RWPE1 (cell line): ENCODE results near the gene UTP14A.

ENCODE experiments used
- CTCF ChIA-PET: fragments of 350-600 bp; sonication (Branson Sonifier 250); formaldehyde crosslinking; extraction: SDS; loops from one replicate; lab custom pipeline; 2021; lab: Yijun Ruan, JAX
- POLR2A ChIA-PET: fragments of 400-600 bp; formaldehyde crosslinking; extraction: SDS; loops from one replicate; lab custom pipeline; 2020; ENCODE audit warnings: antibody characterized with exemption; ENCODE audit not compliant: low non-redundant PET; lab: Yijun Ruan, JAX
- DNase-seq: peaks from one replicate; pipeline ENCODE4 v3.0.0; 2012; ENCODE audit warnings: low spot score
- H3K27ac ChIP-seq: fragments of 450-650 bp; 2 replicates; pipeline ENCODE4 v1.5.1; 2017
- TF ChIP-seq, protein P1 (sequence below): fragments of 450-650 bp; conservative IDR thresholded peaks from 2 replicates; pipeline ENCODE4 v1.5.1; 2017; ENCODE audit warnings: low read depth, mild to moderate bottlenecking

Gene UTP14A

DNA sequence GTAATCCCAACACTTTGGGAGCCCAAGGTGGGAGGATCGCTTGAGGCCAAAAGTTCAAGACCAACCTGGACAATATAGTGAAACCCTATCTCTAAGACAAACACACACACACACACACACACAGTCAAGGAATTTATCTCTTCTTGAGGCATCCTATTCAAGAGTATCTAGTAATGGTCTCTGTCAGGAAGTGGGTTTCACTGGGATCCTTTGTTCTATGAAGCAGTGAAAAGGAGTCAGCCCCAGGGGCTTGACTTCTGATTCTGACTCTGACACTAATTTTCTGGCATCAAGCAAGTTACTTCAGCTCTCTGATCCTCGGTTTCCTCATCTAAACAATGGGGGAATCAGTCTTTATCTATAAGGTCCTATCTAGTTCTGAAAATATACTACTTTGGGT, 34.8 kb downstream of the UTP14A start:
- no peak for DNase-seq
- ChIA-PET POLR2A (no interaction called here), CTCF (no interaction called here)
- H3K27ac ChIP-seq, result no peak overlapping the region
- TF ChIP-seq, protein P1, sequence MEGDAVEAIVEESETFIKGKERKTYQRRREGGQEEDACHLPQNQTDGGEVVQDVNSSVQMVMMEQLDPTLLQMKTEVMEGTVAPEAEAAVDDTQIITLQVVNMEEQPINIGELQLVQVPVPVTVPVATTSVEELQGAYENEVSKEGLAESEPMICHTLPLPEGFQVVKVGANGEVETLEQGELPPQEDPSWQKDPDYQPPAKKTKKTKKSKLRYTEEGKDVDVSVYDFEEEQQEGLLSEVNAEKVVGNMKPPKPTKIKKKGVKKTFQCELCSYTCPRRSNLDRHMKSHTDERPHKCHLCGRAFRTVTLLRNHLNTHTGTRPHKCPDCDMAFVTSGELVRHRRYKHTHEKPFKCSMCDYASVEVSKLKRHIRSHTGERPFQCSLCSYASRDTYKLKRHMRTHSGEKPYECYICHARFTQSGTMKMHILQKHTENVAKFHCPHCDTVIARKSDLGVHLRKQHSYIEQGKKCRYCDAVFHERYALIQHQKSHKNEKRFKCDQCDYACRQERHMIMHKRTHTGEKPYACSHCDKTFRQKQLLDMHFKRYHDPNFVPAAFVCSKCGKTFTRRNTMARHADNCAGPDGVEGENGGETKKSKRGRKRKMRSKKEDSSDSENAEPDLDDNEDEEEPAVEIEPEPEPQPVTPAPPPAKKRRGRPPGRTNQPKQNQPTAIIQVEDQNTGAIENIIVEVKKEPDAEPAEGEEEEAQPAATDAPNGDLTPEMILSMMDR, result no peak

DNA sequence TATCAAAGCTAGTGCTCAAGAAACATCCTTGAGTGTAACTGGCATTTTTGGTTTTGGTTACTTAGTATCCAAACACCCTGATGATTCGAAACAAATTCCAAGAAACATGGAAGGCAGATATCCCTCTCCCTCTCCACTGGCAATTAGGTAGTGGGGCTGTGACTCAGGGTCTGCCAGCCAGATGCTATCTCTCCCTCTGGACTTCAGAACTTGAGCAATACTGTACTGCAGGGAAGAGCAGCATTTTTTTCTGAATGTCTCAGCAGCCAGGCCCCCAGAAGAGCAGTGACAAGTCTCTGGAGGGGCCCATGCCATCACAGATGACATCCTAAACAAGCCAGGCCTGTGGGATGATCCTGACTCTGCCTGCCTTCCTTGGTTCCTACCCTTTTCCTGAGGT, 39.2 kb downstream of the UTP14A start:
- TF ChIP-seq, protein P1, result no peak
- ChIA-PET POLR2A (no interaction called here), CTCF (no interaction called here)
- no peak for DNase-seq
- no peak overlapping the region for H3K27ac ChIP-seq

DNA sequence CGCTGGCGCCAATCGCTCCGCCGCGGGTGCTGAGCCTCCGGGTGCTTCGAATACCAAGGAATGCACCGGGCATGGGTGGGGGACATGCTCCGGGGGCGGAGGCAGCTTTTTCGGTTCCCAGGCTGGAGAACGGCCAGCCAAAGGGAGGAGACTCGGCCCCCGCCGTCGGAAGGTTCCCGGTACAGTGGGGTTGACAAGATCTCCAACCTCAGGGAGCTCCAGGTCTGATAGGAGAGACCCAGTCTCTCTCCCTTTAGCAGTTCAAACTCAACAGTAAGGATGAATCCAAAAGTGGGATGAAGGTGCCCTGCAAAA, 47.3 kb downstream of the UTP14A start:
- ChIA-PET CTCF (no interaction called here), POLR2A (no interaction called here)
- H3K27ac ChIP-seq, result no peak overlapping the region
- DNase-seq, result no peak
- TF ChIP-seq, protein P1, result no peak

DNA sequence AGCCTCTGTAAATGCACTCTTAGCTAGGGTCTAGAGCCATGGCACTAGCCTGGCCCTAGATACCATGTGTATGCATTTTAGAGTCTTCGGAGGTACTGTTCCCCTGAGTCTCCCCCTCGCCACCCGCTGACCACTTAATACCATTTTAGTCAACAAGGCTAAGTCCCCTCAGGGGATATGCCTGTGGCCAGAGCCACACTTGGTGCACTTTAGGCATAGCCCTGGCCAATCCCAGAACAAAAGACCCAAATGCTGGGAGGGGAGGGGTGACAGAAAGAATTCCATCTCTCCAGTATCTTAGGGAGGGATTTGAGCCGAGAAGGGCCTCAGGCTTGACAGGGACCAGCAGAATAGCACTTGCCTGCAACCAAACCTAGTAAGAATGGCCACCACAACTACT, 47.9 kb downstream of the UTP14A start:
- H3K27ac ChIP-seq, result no peak overlapping the region
- TF ChIP-seq, protein P1, result no peak
- ChIA-PET POLR2A (no interaction called here), CTCF (interaction anchor here (0.6 kb wide), 1 partner anchor 8 kb away, joined by 5 read pairs; no protein-coding TSS in a partner anchor)
- no peak for DNase-seq

DNA sequence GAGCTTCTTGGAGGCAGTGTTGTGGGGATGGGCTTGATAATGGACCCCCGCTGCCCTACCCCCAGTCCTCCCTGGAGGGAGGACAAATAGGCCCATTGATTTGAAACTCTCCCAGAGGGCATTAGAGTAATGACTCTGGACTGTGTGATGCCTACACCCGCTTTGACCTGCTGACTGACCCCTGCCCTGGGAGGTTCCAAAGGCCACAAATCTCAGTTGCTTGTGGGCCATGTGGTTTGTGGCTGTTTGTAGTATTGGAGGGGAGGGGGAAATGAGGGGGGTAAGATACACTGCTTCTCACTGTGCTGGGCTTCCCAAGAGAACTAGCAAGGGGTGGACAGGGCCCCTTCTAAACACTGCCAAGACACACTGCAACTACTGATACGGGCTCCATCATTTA, 48.8 kb downstream of the UTP14A start:
- H3K27ac ChIP-seq, result no peak overlapping the region
- no peak for DNase-seq
- TF ChIP-seq, protein P1, result no peak
- CTCF ChIA-PET, result no interaction called here
- POLR2A ChIA-PET, result no interaction called here

DNA sequence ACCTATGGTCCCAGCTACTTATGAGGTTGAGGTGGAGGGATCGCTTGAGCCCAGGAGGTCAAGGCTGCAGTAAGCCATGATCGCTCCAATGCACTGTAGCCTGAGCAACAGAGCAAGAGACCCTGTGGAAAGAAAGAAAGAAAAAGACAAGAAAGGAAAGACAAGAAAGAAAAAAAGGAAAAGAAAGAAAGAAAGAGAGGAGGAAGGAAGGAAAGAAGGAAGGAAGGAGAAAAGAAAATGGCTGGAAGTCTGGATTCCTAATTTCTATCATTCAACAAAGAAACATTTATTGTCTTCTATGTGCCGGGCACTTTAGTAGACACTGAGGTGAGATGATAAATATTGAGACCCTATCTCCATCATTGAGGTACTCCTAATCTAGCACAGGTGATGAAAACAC, 49.7 kb downstream of the UTP14A start:
- CTCF ChIA-PET, result no interaction called here
- TF ChIP-seq, protein P1, result no peak
- POLR2A ChIA-PET, result no interaction called here
- DNase-seq, result no peak
- H3K27ac ChIP-seq, result no peak overlapping the region

DNA sequence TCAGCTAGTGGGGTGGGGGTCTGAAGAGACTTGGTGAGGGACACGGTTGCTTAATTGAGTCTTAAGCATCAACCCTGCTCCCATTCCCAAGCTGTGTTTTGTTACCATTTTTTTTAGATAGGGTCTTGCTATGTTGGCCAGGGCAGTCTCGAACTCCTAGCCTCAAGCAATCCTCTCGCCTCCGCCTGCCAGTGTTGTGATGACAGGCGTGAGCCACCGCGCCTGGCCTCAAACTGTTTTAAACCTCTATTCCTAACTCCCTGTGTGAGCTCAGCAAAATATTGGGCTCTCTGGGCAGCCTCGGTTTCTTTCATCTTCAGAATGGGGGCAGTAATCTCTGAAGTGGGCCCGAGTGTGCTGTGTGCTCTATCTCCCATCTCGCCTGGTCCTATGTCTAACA, 50.2 kb downstream of the UTP14A start:
- ChIA-PET POLR2A (no interaction called here), CTCF (no interaction called here)
- TF ChIP-seq, protein P1, result no peak
- no peak overlapping the region for H3K27ac ChIP-seq
- DNase-seq, result no peak
